ENCODE results near the gene NPHP4. TPM values are rescaled to one million over a fixed set of nuclear protein-coding genes. Genes with fewer than 3 reads are reported as not detected.
A peak's percentile ranks its signal among the peaks of the same experiment; 100 is the strongest.

Gene NPHP4
- polyA plus RNA-seq, 3 donors from 2014 or later = 0.59 to 1.4 (median 1.00) TPM

DNA sequence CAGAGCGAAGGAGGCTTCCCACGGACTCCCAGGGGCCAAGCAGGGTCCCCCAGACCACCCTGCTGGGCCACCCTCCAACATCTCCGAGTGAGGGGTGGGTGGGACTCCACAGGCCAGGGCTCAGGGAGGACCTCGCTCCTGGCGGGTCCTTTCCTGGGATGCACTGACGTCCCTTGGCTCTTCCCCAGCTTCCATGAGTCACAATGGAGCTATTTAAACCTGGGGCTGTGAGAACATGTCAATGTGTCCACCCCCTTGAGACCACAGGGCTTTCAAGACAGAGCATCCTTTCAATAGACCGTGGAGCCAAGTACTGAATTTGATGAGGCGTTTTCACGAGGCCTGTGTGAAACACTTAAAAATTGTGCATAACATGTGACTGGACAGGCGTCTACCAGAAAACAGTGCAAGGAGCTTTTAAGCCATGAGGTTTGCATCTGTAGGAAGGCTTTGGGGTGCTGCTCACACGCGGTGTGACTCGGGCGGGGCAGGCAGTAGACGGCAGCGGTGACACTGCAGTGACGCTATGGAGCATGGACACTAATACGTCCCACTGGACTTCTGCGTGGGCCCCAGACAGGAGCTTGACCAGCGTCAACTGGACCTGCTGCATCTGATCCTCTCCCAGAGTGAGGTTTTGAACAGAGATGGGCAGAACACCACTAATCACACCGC lies 24.1 kb upstream of the NPHP4 start:
- no peak for DNase-seq
- H3K27ac Mint-ChIP-seq = no peak overlapping the region
- no peaks in the 10 kb centered on the region for H3K9me3 Mint-ChIP-seq
- H3K4me1 Mint-ChIP-seq = peaks cover 27% of the 10 kb centered on the region in 2 donors
- H3K27me3 Mint-ChIP-seq (ENCODE audit: low read depth in 3 of 3) = peaks cover 1 to 3% (median 2%) of the 10 kb centered on the region in 3 donors
- no peak overlapping the region for H3K4me3 Mint-ChIP-seq
- peaks cover 0 to 5% (median 5%) of the 10 kb centered on the region in 3 donors for H3K36me3 Mint-ChIP-seq

DNA sequence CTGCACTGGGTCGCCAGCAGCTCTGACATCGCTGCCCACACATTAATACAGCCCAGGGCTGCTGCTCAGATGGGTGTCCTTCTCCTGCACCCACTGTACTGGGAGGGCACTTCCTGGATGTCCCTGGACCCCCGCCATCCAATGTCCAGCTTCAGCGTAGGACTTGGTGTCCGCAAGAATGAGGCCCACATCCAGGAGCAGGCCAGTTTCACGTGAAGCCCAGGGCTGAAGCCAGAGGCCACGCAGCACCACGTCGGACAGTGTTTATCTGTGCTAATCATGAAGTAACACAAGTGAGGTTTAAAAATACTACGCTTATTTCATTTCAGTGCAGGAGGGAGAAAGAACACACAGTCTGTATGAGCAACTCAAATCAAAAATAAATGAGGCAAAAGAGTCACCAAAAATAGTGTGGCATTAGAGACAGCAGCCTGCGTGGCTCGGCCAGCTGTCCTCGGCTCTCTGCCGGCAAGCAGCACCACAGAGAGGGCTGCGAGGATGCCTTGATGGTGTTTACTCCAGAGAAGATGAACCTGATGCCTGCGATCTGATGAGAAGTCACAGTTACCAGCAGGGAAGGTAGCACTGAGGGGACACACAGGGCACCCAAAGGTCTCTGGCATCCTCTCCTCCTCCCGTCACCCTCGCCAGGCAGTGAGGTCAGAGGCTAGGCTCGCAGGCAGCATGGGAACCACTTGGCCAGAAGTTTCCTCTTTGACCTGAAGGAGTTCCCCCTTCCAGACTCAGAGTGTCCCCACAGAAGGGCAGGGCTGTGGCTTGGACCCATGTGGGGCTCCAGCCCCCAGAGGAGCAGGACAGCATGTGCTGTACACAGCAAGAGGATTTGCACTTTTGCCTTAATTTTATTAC lies 22.1 kb upstream of the NPHP4 start:
- Mint-ChIP-seq H3K9me3 (peaks cover 0 to 3% (median 0%) of the 10 kb centered on the region in 6 donors), H3K27ac (peak overlapping the region; percentile 22 to 89 (median 84)), H3K4me1 (peaks cover 46% of the 10 kb centered on the region in 2 donors), H3K27me3 (ENCODE audit: low read depth in 3 of 3) (peaks cover 2 to 4% (median 3%) of the 10 kb centered on the region in 3 donors), H3K36me3 (no peaks in the 10 kb centered on the region), H3K4me3 (no peak overlapping the region)
- DNase-seq = no peak

DNA sequence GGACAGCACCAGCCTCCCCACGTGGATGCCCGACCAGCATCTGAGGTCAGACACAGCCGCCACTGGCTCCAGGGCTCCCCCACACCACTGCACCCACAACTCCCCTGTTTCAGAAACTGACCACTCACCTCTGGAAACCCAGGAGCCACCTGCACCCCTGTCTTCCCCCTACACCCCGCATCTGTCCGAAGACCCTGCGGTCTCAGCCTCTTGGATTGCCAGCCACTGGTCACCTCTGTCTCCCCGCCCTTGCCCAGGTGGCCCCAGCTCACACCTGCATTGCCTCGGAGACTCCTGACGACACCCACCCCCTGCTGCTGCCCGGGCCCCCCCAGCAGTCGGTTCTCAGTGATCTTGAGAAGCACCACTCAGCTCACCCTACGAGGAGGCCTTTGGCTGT lies 21.3 kb upstream of the NPHP4 start:
- Mint-ChIP-seq H3K4me3 (no peak overlapping the region), H3K27me3 (ENCODE audit: low read depth in 3 of 3) (peaks cover 2 to 4% (median 3%) of the 10 kb centered on the region in 3 donors), H3K36me3 (no peaks in the 10 kb centered on the region), H3K4me1 (peaks cover 49 to 50% of the 10 kb centered on the region in 2 donors), H3K27ac (peak overlapping the region; percentile 84 to 91 (median 86)), H3K9me3 (peaks cover 0 to 3% (median 0%) of the 10 kb centered on the region in 6 donors)
- no peak for DNase-seq

DNA sequence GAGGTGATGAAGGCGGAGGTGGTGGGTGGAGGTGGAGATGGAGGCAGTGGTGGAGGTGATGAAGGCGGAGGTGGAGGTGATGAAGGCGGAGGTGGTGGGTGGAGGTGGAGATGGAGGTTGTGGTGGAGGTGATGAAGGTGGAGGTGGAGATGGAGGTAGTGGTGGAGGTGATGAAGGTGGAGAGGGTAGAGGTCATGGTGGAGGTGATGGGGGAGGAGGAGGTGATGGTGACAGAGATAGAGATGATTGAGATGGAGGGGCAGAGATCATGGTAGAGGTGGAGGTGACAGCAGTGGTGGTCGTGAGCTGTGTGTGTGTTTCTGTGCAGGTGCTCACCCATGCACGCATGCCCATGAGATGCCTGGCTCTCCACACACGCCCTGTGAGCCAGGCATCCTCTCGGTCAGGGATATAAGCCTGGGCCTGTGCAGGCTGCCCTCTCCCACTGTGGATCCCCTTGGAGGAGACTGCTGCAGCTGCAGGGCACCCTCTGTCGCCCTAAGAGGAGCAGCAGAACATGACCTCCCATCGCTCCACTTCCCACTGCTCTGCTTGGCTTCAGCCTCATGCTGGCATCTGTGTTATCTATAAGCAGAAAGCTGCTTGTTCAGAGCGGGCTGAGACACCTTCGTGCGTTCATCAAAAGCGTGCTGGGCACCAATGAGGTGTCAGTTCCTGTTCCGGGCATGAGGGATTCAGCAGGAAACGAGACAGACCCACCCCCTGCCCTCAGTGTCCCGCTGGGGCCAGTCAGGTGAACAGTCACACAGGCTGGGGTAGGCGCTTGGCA lies 20.5 kb upstream of the NPHP4 start:
- DNase-seq = peak; percentile 41 to 61 (median 44)
- H3K4me1 Mint-ChIP-seq = peaks cover 50 to 55% of the 10 kb centered on the region in 2 donors
- peak overlapping the region in 4 of 5 donors; percentile 32 to 63 (median 42) for H3K4me3 Mint-ChIP-seq
- H3K27me3 Mint-ChIP-seq (ENCODE audit: low read depth in 3 of 3) = peaks cover 2 to 4% (median 3%) of the 10 kb centered on the region in 3 donors
- no peaks in the 10 kb centered on the region for H3K36me3 Mint-ChIP-seq
- peak overlapping the region; percentile 84 to 91 (median 86) for H3K27ac Mint-ChIP-seq
- peaks cover 0 to 3% (median 0%) of the 10 kb centered on the region in 6 donors for H3K9me3 Mint-ChIP-seq

DNA sequence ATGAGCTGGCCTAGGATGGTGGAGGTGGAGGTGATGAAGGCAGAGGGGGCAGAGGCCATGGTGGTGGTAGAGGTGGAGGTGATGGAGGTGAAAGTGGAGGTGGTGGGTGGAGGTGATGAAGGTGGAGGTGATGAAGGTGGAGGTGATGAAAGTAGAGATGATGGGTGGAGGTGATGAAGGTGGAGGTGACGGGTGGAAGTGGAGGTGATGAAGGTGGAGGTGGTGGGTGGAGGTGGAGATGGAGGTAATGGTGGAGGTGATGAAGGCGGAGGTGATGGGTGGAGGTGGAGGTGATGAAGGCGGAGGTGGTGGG lies 19.7 kb upstream of the NPHP4 start:
- Mint-ChIP-seq H3K9me3 (peaks cover 0 to 3% (median 0%) of the 10 kb centered on the region in 6 donors), H3K4me3 (peak overlapping the region in 1 of 5 donors; percentile 49), H3K36me3 (no peaks in the 10 kb centered on the region), H3K4me1 (peaks cover 58 to 63% of the 10 kb centered on the region in 2 donors), H3K27ac (peak overlapping the region; percentile 71 to 92 (median 86)), H3K27me3 (ENCODE audit: low read depth in 3 of 3) (peaks cover 2 to 4% (median 3%) of the 10 kb centered on the region in 3 donors)
- DNase-seq = no peak

DNA sequence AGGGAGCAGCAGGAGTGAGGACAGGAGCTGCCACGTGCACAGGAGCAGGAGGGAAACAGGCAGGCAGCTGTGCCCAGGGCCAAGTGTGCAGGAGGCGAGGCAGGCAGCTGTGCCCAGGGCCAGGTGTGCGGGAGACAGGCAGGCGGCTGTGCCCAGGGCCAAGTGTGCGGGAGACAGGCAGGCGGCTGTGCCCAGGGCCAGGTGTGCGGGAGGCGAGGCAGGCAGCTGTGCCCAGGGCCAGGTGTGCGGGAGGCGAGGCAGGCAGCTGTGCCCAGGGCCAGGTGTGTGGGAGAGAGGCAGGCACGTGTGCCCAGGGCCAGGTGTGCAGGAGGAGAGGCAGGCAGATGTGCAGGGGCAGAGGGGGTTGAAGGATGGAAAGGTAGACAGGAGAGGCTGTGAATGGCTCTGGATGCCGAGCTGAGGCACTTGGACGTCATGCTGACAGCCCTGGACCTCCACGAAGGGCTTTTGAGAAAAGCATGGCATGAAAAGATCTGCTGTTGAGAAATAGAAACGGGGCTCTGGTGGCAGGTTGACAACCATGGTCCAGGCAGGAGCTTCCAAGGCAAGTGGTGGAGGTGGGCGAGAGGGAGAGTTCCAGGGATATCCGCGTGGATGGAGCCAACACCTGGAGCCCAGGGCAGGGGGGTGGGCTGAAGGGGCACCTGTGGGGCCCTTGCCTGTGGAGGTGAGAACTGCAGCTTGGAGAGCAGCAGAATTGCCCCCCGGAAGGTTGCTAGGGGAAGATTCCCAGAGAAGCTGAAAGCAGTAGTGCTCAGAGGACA lies 19.1 kb upstream of the NPHP4 start:
- peaks cover 2 to 4% (median 4%) of the 10 kb centered on the region in 3 donors for H3K27me3 Mint-ChIP-seq (ENCODE audit: low read depth in 3 of 3)
- H3K9me3 Mint-ChIP-seq = peaks cover 0 to 3% (median 0%) of the 10 kb centered on the region in 6 donors
- H3K36me3 Mint-ChIP-seq = no peaks in the 10 kb centered on the region
- DNase-seq = no peak
- peak overlapping the region; percentile 71 to 92 (median 88) for H3K27ac Mint-ChIP-seq
- peak overlapping the region in 4 of 5 donors; percentile 40 to 55 (median 49) for H3K4me3 Mint-ChIP-seq
- H3K4me1 Mint-ChIP-seq = peaks cover 63 to 67% of the 10 kb centered on the region in 2 donors

DNA sequence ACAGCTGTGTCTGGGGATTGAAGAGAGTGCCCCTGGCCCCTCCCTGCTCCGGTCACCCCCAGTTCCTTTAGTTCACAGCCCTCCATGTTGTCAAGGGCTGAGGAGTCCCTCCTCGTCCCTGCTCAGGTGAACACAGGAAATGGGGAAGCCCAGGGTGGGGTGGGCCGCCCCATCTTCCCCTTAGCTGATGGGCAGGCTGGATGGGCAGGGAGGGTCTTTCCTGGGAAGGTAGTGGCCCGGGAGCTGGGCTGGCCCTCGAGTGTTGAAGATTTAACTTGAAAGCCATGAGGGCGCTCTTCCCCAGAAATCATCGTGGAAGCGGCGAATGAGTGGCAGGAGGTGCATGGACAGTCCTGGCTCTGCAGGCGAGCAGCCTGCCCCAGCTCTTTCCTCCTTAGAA lies 18.3 kb upstream of the NPHP4 start:
- Mint-ChIP-seq H3K4me1 (peaks cover 63 to 68% of the 10 kb centered on the region in 2 donors), H3K27ac (peak overlapping the region; percentile 61 to 90 (median 82)), H3K4me3 (peak overlapping the region in 2 of 5 donors; percentile 18 to 50), H3K27me3 (ENCODE audit: low read depth in 3 of 3) (peaks cover 2 to 4% (median 4%) of the 10 kb centered on the region in 3 donors), H3K9me3 (peaks cover 0 to 3% (median 0%) of the 10 kb centered on the region in 6 donors), H3K36me3 (no peaks in the 10 kb centered on the region)
- no peak for DNase-seq

DNA sequence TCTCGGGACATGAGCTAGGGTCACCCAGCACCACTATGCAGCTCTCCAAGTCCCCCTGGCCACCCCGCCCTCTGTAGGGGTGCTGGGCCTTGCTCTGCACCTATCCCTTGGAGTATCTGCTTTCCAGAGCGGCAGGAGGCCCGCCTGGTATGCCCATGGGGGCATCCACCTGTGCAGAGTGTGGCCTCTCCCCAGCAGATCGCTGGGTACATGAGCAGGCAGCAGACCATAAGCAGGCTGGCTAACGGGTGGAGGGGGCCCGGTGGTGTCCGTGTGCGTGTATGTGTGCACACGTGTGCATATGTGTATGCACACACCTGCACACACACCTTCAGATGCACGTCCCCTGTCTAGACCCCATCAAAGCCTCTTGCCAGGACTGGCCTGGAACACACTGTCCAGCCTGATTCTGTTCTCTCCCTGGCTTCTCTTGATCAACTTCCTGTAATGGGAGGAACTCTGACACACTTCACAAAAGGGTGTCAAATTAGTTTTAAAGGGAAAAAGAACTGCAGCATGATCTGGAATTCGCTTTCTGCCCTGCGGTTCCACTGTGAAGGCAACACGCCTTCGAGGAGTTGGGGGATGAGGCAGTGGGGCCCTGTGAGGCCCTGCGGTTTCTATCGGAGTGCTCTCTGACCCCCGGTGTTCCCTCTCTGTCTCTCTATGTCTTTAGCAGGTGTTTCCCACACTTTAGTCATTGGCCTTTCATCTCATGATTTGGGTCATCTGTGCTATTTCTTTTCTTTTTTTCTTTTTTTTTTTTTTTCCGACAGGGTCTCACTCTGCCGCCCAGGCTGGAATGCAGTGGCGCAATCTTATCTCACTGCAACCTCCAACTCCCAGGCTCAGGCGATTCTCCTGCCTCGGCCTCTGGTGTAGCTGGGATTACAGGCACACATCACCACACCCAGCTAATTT lies 17.2 kb upstream of the NPHP4 start:
- Mint-ChIP-seq H3K4me3 (peak overlapping the region in 2 of 5 donors; percentile 10 to 53), H3K36me3 (no peaks in the 10 kb centered on the region), H3K4me1 (peaks cover 65 to 72% of the 10 kb centered on the region in 2 donors), H3K27me3 (ENCODE audit: low read depth in 3 of 3) (peaks cover 2 to 4% (median 4%) of the 10 kb centered on the region in 3 donors), H3K27ac (peak overlapping the region in 4 of 6 donors; percentile 7 to 90 (median 58)), H3K9me3 (peaks cover 0 to 3% (median 0%) of the 10 kb centered on the region in 6 donors)
- DNase-seq = no peak

DNA sequence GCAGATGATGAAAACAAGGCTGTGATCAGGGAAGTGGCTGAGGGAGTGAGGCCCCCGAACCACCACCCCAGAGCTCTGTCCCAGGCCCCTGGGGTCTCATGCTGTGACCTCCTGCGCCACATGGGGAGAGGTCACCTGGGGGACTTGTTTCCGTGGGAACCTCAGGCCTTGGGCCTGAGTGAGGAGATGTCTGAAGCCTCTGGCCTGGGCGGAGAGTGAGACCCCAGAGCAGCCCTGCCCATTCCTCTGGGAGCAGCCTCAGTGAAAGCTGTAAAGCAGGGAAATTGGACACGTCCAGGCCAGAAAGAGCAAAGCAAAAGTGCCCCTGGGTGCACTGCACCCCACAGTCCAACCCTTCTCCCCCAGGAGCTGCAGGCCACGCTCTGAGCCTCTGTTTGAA lies 16.5 kb upstream of the NPHP4 start:
- H3K4me1 Mint-ChIP-seq = peaks cover 65 to 74% of the 10 kb centered on the region in 2 donors
- peaks cover 3 to 4% (median 4%) of the 10 kb centered on the region in 3 donors for H3K27me3 Mint-ChIP-seq (ENCODE audit: low read depth in 3 of 3)
- H3K4me3 Mint-ChIP-seq = no peak overlapping the region
- peak overlapping the region in 1 of 6 donors; percentile 24 for H3K27ac Mint-ChIP-seq
- peaks cover 0 to 3% (median 0%) of the 10 kb centered on the region in 6 donors for H3K9me3 Mint-ChIP-seq
- no peak for DNase-seq
- H3K36me3 Mint-ChIP-seq = no peaks in the 10 kb centered on the region

DNA sequence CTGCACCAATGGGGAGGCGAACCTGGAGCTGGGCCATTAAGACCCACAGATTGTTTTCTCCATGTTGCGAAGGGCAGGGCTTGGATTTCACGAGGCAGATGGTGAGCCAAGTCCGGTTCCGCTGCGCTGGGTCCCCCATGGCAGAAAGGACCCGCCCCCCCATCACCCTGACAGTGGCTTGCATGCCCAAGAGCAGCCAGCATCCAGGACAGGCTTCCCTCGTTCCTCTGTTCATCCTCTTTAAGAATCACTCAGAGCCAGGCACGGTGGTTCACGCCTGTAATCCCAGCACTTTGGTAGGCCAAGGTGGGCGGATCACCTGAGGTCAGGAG lies 15.8 kb upstream of the NPHP4 start:
- Mint-ChIP-seq H3K4me1 (peaks cover 65 to 73% of the 10 kb centered on the region in 2 donors), H3K4me3 (no peak overlapping the region), H3K27me3 (ENCODE audit: low read depth in 3 of 3) (peaks cover 4% of the 10 kb centered on the region in 3 donors), H3K36me3 (peaks cover 0 to 4% (median 0%) of the 10 kb centered on the region in 3 donors), H3K27ac (peak overlapping the region in 1 of 6 donors; percentile 24), H3K9me3 (peaks cover 0 to 3% (median 0%) of the 10 kb centered on the region in 6 donors)
- DNase-seq = no peak

DNA sequence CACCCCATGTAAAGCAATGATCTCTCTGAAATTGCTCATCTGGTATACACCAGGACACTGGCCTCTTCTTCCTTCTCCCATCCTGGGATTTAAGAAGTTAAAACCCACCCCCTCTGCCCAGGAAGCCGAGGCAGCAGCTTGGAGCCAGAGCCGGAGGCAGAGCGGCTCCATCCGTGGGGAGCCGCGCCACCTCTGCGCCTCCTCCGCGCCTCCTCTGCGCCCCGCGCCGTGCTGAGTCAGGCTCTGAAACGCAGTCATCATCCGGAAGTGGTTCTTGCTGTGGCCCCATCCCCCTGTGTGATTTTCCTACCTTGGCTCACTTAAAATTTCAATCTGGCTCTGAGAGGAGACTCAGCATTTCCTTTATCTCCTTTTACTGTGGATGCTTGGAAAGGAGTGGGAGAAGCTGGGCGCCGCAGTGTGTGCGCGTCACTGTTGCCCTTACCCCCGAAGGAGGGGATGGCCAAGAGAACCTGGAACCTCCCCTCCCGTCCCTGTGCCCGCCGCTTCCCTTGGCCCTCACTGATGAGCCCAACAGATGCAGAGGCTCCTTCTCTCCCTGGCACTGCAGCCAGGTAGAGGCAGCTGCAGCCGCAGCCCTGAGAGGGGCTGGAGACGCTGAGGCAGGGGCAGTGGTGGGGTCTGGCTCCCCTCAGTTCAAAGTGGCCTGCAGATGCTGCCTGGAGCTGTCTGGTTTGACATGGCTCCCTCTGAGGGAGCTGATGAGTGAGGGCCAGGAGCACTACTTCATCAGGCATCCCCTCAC lies 15.3 kb upstream of the NPHP4 start:
- H3K9me3 Mint-ChIP-seq = peaks cover 0 to 3% (median 0%) of the 10 kb centered on the region in 6 donors
- DNase-seq = peak in 1 of 3 donors; percentile 29
- peak overlapping the region in 4 of 5 donors; percentile 36 to 74 (median 58) for H3K4me3 Mint-ChIP-seq
- H3K27ac Mint-ChIP-seq = peak overlapping the region in 4 of 6 donors; percentile 42 to 73 (median 64)
- peaks cover 65 to 70% of the 10 kb centered on the region in 2 donors for H3K4me1 Mint-ChIP-seq
- peaks cover 1 to 4% (median 4%) of the 10 kb centered on the region in 3 donors for H3K27me3 Mint-ChIP-seq (ENCODE audit: low read depth in 3 of 3)
- peaks cover 0 to 4% (median 0%) of the 10 kb centered on the region in 3 donors for H3K36me3 Mint-ChIP-seq

Measured in immature natural killer cell (primary cell).